ENCODE results near the gene TLE6. TPM values are rescaled to one million over a fixed set of nuclear protein-coding genes. Genes with fewer than 3 reads are reported as not detected.
A peak's percentile ranks its signal among the peaks of the same experiment; 100 is the strongest.

The TLE6 gene
- total and polyA plus RNA-seq, 2 of the 13 experiments (the other 11 are each of a cell fraction or from before 2014, with no cell fraction given): 0.24 to 5.5 TPM

DNA sequence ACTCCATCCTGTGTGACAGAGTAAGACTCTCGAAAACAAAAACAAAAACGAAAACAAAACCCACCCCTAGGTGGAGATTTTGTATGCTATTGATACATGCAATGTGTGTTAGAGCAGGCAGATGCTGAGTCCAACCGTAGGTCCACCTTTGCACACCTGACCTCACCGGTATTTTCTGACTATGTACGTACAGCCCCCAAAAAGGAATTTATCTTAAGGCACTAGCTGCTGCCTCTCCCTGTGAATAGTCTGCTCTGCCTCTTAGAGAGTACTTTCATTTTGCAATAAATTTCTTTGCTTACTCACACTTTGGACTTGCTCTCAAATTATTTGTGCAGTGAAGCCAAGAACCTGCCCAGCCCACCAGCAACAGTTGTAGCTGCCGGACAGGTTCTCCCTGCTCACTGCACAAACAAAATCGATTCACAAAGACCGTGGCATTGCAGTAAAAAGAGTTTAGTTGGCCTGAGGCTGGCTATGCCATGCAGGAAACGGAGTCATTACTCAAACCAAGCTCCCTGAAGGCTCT lies 24.3 kb upstream of the TLE6 start (continued):
- TF ChIP-seq, protein P1, sequence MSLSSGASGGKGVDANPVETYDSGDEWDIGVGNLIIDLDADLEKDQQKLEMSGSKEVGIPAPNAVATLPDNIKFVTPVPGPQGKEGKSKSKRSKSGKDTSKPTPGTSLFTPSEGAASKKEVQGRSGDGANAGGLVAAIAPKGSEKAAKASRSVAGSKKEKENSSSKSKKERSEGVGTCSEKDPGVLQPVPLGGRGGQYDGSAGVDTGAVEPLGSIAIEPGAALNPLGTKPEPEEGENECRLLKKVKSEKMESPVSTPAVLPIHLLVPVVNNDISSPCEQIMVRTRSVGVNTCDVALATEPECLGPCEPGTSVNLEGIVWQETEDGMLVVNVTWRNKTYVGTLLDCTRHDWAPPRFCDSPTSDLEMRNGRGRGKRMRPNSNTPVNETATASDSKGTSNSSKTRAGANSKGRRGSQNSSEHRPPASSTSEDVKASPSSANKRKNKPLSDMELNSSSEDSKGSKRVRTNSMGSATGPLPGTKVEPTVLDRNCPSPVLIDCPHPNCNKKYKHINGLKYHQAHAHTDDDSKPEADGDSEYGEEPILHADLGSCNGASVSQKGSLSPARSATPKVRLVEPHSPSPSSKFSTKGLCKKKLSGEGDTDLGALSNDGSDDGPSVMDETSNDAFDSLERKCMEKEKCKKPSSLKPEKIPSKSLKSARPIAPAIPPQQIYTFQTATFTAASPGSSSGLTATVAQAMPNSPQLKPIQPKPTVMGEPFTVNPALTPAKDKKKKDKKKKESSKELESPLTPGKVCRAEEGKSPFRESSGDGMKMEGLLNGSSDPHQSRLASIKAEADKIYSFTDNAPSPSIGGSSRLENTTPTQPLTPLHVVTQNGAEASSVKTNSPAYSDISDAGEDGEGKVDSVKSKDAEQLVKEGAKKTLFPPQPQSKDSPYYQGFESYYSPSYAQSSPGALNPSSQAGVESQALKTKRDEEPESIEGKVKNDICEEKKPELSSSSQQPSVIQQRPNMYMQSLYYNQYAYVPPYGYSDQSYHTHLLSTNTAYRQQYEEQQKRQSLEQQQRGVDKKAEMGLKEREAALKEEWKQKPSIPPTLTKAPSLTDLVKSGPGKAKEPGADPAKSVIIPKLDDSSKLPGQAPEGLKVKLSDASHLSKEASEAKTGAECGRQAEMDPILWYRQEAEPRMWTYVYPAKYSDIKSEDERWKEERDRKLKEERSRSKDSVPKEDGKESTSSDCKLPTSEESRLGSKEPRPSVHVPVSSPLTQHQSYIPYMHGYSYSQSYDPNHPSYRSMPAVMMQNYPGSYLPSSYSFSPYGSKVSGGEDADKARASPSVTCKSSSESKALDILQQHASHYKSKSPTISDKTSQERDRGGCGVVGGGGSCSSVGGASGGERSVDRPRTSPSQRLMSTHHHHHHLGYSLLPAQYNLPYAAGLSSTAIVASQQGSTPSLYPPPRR (CRISPR knock-in tag; IDR thresholded peaks at IDR 0.05; ENCODE audit: borderline replicate concordance): no peak
- TF ChIP-seq, protein P2, sequence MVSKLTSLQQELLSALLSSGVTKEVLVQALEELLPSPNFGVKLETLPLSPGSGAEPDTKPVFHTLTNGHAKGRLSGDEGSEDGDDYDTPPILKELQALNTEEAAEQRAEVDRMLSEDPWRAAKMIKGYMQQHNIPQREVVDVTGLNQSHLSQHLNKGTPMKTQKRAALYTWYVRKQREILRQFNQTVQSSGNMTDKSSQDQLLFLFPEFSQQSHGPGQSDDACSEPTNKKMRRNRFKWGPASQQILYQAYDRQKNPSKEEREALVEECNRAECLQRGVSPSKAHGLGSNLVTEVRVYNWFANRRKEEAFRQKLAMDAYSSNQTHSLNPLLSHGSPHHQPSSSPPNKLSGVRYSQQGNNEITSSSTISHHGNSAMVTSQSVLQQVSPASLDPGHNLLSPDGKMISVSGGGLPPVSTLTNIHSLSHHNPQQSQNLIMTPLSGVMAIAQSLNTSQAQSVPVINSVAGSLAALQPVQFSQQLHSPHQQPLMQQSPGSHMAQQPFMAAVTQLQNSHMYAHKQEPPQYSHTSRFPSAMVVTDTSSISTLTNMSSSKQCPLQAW (CRISPR knock-in tag; IDR thresholded peaks at IDR 0.05): 0 out of 2 replicates have a peak, but pooled peaks have one; percentile 12
- TF ChIP-seq, protein P3, sequence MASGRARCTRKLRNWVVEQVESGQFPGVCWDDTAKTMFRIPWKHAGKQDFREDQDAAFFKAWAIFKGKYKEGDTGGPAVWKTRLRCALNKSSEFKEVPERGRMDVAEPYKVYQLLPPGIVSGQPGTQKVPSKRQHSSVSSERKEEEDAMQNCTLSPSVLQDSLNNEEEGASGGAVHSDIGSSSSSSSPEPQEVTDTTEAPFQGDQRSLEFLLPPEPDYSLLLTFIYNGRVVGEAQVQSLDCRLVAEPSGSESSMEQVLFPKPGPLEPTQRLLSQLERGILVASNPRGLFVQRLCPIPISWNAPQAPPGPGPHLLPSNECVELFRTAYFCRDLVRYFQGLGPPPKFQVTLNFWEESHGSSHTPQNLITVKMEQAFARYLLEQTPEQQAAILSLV (CRISPR knock-in tag; IDR thresholded peaks at IDR 0.05; ENCODE audit: borderline replicate concordance): no peak
- TF ChIP-seq AGO1 (IDR thresholded peaks at IDR 0.05; ENCODE audit: low read depth, low read length, poor library complexity, severe bottlenecking) (no peak), KLF12 (CRISPR knock-in tag; IDR thresholded peaks at IDR 0.05; ENCODE audit: borderline replicate concordance) (0 out of 2 replicates have a peak, but pooled peaks have one; percentile 22), NCOA2 (CRISPR knock-in tag; IDR thresholded peaks at IDR 0.05) (no peak), HDAC1 (CRISPR knock-in tag; IDR thresholded peaks at IDR 0.05) (0 out of 2 replicates have a peak, but pooled peaks have one; percentile 35), ZEB1 (IDR thresholded peaks at IDR 0.05; ENCODE audit: insufficient replicate concordance, low read depth) (peak; percentile 77), SAP130 (CRISPR knock-in tag; IDR thresholded peaks at IDR 0.05; ENCODE audit: low read depth) (peak; percentile 24; the same call in 1 of the 2 replicates), HNF4A (CRISPR knock-in tag; IDR thresholded peaks at IDR 0.05) (peak; percentile 15; the same call in 1 of the 2 replicates)

Data from HepG2 (cell line).